ENCODE data around the gene RETREG1. TPM values are rescaled to one million over a fixed set of nuclear protein-coding genes. Genes with fewer than 3 reads are reported as not detected.

RETREG1 gene
- total and polyA plus RNA-seq, 2 of the 13 experiments (the other 11 are each of a cell fraction or from before 2014, with no cell fraction given): 0.07 TPM; not detected in 1

- H3K9me3 ChIP-seq (ENCODE audit: low read length): no peaks in the 10 kb centered on the region
- H3K4me1 ChIP-seq (ENCODE audit: insufficient read depth, low read length): no peaks in the 10 kb centered on the region
- no peak for ATAC-seq
- no peak for FAIRE-seq
- H3K4me2 ChIP-seq (ENCODE audit: low read depth, low read length): no peak overlapping the region
- H3K36me3 ChIP-seq (replicated peaks in 1 of 2; ENCODE audit: control insufficient read depth in 1 of 2, insufficient read depth in 2 of 2, low read length in 2 of 2): no peaks in the 10 kb centered on the region
- BruUV-seq (replicated peaks): no TSS peak
- H3K9ac ChIP-seq (ENCODE audit: insufficient read depth, low read depth, low read length): no peak overlapping the region
- in situ Hi-C loops (cut with HindIII; ENCODE audit: extremely low pct_ligation_motif_present, low pct_unique_long_range_greater_than_20kb): no loop called here
- no peak for DNase-seq (ENCODE audit: low spot score)
- H3K27ac ChIP-seq (ENCODE audit: extremely low read length, insufficient read depth, low read length): no peak overlapping the region
- no peaks in the 10 kb centered on the region for H4K20me1 ChIP-seq (ENCODE audit: insufficient read depth, low read length)
- ChIA-PET POLR2A (no interaction called here), CTCF (ENCODE audit: low intra/inter-chr PET ratio, low total read pairs) (no interaction called here)
- intact Hi-C loops (cut with micrococcal nuclease; ENCODE audit: unreplicated experiment): no loop called here
- no peaks in the 10 kb centered on the region for H3K79me2 ChIP-seq (ENCODE audit: insufficient read depth, low read length)
- no peak overlapping the region for H2AFZ ChIP-seq (ENCODE audit: low read length)
- 23% methylated on average over 7 of the region's 7 CpGs for WGBS (ENCODE audit: low lambda C conversion rate)
- peaks cover 0 to 4% of the 10 kb centered on the region in 2 experiments; a peak in 1 of 5 replicates for H3K27me3 ChIP-seq (ENCODE audit: control insufficient read depth in 1 of 2, insufficient read depth in 2 of 2, low read length in 2 of 2)
- no peak overlapping the region for H3K4me3 ChIP-seq (replicated peaks in 1 of 3; ENCODE audit: insufficient read depth in 1 of 3, low read depth in 2 of 3, low read length in 3 of 3)
- TF ChIP-seq ZNF160 (CRISPR knock-in tag; IDR thresholded peaks at IDR 0.05) (no peak), FOXA1 (IDR thresholded peaks at IDR 0.05) (no peak), FOXA1 (CRISPR knock-in tag; IDR thresholded peaks at IDR 0.05) (no peak), ZNF383 (CRISPR knock-in tag; IDR thresholded peaks at IDR 0.05; ENCODE audit: borderline replicate concordance) (no peak), SCMH1 (CRISPR knock-in tag; IDR thresholded peaks at IDR 0.05; ENCODE audit: borderline replicate concordance) (no peak), KDM2A (CRISPR knock-in tag; IDR thresholded peaks at IDR 0.05; ENCODE audit: borderline replicate concordance, low read depth) (no peak), THAP9 (CRISPR knock-in tag; IDR thresholded peaks at IDR 0.05; ENCODE audit: borderline replicate concordance) (no peak), ZKSCAN1 (IDR thresholded peaks at IDR 0.05; ENCODE audit: low read length) (no peak), ZNF737 (CRISPR knock-in tag; IDR thresholded peaks at IDR 0.05; ENCODE audit: borderline replicate concordance) (no peak)
- TF ChIP-seq, protein P1, sequence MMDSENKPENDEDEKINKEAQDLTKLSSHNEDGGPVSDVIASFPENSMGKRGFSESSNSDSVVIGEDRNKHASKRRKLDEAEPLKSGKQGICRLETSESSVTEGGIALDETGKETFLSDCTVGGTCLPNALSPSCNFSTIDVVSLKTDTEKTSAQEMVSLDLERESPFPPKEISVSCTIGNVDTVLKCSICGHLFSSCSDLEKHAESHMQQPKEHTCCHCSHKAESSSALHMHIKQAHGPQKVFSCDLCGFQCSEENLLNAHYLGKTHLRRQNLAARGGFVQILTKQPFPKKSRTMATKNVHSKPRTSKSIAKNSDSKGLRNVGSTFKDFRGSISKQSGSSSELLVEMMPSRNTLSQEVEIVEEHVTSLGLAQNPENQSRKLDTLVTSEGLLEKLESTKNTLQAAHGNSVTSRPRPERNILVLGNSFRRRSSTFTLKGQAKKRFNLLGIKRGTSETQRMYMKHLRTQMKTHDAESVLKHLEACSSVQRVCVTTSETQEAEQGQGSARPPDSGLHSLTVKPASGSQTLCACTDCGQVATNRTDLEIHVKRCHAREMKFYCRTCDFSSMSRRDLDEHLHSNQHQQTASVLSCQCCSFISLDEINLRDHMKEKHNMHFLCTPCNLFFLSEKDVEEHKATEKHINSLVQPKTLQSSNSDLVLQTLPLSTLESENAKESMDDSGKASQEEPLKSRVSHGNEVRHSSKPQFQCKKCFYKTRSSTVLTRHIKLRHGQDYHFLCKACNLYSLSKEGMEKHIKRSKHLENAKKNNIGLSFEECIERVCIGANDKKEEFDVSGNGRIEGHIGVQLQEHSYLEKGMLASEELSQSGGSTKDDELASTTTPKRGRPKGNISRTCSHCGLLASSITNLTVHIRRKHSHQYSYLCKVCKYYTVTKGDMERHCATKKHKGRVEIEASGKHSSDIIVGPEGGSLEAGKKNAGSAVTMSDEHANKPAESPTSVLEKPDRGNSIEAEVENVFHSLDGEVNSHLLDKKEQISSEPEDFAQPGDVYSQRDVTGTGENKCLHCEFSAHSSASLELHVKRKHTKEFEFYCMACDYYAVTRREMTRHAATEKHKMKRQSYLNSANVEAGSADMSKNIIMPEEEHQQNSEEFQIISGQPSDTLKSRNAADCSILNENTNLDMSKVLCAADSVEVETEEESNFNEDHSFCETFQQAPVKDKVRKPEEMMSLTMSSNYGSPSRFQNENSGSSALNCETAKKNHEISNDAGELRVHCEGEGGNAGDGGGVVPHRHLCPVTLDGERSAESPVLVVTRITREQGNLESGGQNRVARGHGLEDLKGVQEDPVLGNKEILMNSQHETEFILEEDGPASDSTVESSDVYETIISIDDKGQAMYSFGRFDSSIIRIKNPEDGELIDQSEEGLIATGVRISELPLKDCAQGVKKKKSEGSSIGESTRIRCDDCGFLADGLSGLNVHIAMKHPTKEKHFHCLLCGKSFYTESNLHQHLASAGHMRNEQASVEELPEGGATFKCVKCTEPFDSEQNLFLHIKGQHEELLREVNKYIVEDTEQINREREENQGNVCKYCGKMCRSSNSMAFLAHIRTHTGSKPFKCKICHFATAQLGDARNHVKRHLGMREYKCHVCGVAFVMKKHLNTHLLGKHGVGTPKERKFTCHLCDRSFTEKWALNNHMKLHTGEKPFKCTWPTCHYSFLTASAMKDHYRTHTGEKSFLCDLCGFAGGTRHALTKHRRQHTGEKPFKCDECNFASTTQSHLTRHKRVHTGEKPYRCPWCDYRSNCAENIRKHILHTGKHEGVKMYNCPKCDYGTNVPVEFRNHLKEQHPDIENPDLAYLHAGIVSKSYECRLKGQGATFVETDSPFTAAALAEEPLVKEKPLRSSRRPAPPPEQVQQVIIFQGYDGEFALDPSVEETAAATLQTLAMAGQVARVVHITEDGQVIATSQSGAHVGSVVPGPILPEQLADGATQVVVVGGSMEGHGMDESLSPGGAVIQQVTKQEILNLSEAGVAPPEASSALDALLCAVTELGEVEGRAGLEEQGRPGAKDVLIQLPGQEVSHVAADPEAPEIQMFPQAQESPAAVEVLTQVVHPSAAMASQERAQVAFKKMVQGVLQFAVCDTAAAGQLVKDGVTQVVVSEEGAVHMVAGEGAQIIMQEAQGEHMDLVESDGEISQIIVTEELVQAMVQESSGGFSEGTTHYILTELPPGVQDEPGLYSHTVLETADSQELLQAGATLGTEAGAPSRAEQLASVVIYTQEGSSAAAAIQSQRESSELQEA (CRISPR knock-in tag; IDR thresholded peaks at IDR 0.05; ENCODE audit: not compliant biosample characterization): no peak
- TF ChIP-seq, protein P2, sequence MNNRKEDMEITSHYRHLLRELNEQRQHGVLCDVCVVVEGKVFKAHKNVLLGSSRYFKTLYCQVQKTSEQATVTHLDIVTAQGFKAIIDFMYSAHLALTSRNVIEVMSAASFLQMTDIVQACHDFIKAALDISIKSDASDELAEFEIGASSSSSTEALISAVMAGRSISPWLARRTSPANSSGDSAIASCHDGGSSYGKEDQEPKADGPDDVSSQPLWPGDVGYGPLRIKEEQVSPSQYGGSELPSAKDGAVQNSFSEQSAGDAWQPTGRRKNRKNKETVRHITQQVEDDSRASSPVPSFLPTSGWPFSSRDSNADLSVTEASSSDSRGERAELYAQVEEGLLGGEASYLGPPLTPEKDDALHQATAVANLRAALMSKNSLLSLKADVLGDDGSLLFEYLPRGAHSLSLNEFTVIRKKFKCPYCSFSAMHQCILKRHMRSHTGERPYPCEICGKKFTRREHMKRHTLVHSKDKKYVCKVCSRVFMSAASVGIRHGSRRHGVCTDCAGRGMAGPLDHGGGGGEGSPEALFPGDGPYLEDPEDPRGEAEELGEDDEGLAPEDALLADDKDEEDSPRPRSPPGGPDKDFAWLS (CRISPR knock-in tag; IDR thresholded peaks at IDR 0.05; ENCODE audit: borderline replicate concordance): no peak
Measured at GRCh38 chr5:16430349-16431089, 186.3 kb downstream of the RETREG1 start.

Data from HepG2 (cell line).